ENCODE measurements around the gene MARCHF11. TPM values are rescaled to one million over a fixed set of nuclear protein-coding genes. Genes with fewer than 3 reads are reported as not detected.

Gene MARCHF11
- total RNA-seq, 1 experiment from 2014 or later, result 0.37 TPM

DNA sequence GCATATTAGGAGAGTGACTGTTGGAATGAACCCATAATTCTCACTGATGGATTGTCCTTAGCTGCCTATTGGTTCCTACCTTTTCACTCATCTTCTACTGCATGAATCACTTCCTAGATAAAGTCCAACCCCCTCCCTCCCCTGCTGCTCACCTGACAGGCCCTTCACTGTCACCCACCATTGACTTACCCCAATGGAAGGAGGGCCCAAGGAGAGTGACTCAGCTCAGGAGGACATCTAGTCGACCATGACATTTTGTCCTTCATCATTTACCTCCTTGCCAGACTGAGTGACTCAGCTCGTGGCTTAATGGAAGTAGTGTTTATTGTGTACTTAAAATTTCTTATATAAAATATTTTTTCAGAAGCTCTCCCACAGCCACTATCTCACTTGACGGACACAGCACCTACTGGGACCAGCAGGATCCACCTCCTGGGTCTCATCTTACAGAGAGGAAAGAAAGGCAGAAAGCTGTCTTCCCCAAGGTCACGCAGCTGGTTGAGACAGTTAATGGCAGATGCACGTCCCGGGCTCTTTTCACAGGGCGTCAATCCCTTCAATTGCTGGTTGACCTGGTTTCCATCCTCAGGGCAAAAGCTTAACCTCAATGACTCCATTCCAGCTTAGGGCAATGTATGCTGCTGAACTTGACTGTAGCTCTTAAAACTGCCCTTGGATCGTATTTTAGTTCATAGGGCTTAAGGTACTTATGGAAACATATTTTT, 142.3 kb downstream of the MARCHF11 start:
- Histone ChIP-seq H2AFZ (ENCODE audit: low read length) (no peak overlapping the region), H2BK120ac (ENCODE audit: low read depth, low read length, poor library complexity, severe bottlenecking) (no peak overlapping the region), H2BK5ac (ENCODE audit: insufficient read length, low read length) (no peak overlapping the region), H3K27ac (ENCODE audit: insufficient read length, low read depth, low read length) (no peak overlapping the region), H3K23me2 (ENCODE audit: insufficient read length, low read depth, low read length, poor library complexity, severe bottlenecking) (no peaks in the 10 kb centered on the region), H4K8ac (replicated peaks; ENCODE audit: insufficient read length, low read depth, low read length) (no peak overlapping the region), H3K23ac (ENCODE audit: insufficient read length, low read depth, low read length) (no peak overlapping the region), H2BK20ac (ENCODE audit: low read depth, low read length, poor library complexity, severe bottlenecking) (no peak overlapping the region), H3K4ac (ENCODE audit: low read depth, low read length) (no peak overlapping the region), H3K79me1 (ENCODE audit: insufficient read depth, low read depth, low read length, poor library complexity, severe bottlenecking) (no peaks in the 10 kb centered on the region), H3T11ph (ENCODE audit: low read length) (no peak overlapping the region), H4K91ac (ENCODE audit: insufficient read length, low read depth, low read length) (no peak overlapping the region), H3K9me3 (ENCODE audit: control insufficient read depth, low read depth, low read length) (no peaks in the 10 kb centered on the region), H3K4me2 (ENCODE audit: insufficient read depth, insufficient read length, low read length) (no peak overlapping the region), H3K4me1 (ENCODE audit: insufficient read depth, low read length) (no peaks in the 10 kb centered on the region), H3K79me2 (ENCODE audit: insufficient read depth, low read length) (no peaks in the 10 kb centered on the region), H3K14ac (ENCODE audit: insufficient read depth, low read length) (no peak overlapping the region; the same call in 1 of the 2 replicates), H2BK12ac (ENCODE audit: insufficient read length, low read depth, low read length) (no peak overlapping the region), H2BK15ac (ENCODE audit: low read depth, low read length) (no peak overlapping the region), H3K18ac (ENCODE audit: insufficient read length, low read depth, low read length) (no peak overlapping the region), H2AK5ac (ENCODE audit: insufficient read length, low read length) (no peak overlapping the region), H4K5ac (ENCODE audit: insufficient read length, low read depth, low read length) (no peak overlapping the region), H3K56ac (ENCODE audit: insufficient read length, low read depth, low read length) (no peak overlapping the region), H3K27me3 (ENCODE audit: insufficient read depth, low read length) (no peaks in the 10 kb centered on the region), H3K9ac (ENCODE audit: extremely low read depth, insufficient read length, low read length) (no peak overlapping the region), H4K20me1 (ENCODE audit: control insufficient read depth, insufficient read depth, insufficient read length) (no peaks in the 10 kb centered on the region)
- no peak for DNase-seq
- H3K27me3 Mint-ChIP-seq (ENCODE audit: low read depth), result no peaks in the 10 kb centered on the region
- no peaks in the 10 kb centered on the region for H3K4me1 Mint-ChIP-seq
- no peak overlapping the region for H3K27ac Mint-ChIP-seq
- H3K36me3 Mint-ChIP-seq (ENCODE audit: insufficient read depth in 1 of 3, low read depth in 3 of 3), result no peaks in the 10 kb centered on the region
- no peak overlapping the region for H3K4me3 Mint-ChIP-seq
- WGBS (ENCODE audit: extremely low coverage, insufficient read length, low lambda C conversion rate), result no CpG with 5 or more reads among the region's 8 CpGs
- H3K9me3 Mint-ChIP-seq, result no peaks in the 10 kb centered on the region
- TF ChIP-seq, protein P1, sequence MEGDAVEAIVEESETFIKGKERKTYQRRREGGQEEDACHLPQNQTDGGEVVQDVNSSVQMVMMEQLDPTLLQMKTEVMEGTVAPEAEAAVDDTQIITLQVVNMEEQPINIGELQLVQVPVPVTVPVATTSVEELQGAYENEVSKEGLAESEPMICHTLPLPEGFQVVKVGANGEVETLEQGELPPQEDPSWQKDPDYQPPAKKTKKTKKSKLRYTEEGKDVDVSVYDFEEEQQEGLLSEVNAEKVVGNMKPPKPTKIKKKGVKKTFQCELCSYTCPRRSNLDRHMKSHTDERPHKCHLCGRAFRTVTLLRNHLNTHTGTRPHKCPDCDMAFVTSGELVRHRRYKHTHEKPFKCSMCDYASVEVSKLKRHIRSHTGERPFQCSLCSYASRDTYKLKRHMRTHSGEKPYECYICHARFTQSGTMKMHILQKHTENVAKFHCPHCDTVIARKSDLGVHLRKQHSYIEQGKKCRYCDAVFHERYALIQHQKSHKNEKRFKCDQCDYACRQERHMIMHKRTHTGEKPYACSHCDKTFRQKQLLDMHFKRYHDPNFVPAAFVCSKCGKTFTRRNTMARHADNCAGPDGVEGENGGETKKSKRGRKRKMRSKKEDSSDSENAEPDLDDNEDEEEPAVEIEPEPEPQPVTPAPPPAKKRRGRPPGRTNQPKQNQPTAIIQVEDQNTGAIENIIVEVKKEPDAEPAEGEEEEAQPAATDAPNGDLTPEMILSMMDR (conservative IDR thresholded peaks at IDR 0.05), result no peak
